Spleen (tissue), 7 donors: ENCODE data around the gene BCLAF1.

Source experiments
- CTCF ChIP-seq, 11 experiments: fragments of 200-600 bp in 7 of 11; fragments of 450-650 bp in 4 of 11; sonication (generic) in 4 of 11; IDR thresholded peaks in 8 of 11; conservative IDR thresholded peaks in 3 of 11; 1 replicate in 7 of 11; 2 replicates in 4 of 11; pipeline versions ENCODE4 v1.4.0 to v1.8.0; 2016 to 2021; ENCODE audit warnings: antibody characterized with exemption in 11 of 11, inconsistent platforms in 4 of 11, mild to moderate bottlenecking in 1 of 11
- POLR2A ChIP-seq, 3 donors: fragments of 450-650 bp; IDR thresholded peaks; one replicate each; pipeline ENCODE4 v1.5.1; 2017; ENCODE audit warnings: antibody characterized with exemption in 3 of 3, mild to moderate bottlenecking in 1 of 3
- donor health status: DM: no; HTN: no; CAD: no; lungs with moderate emphysema.
- donor health status: DM: no; HTN: no; CAD: no.
- donor health status: DM: no; HTN: no; CAD: no.

- TF ChIP-seq POLR2A (IDR thresholded peaks at IDR 0.05) (no peak), CTCF (IDR thresholded peaks at IDR 0.05 in 8 of 11, conservative IDR thresholded peaks at IDR 0.05 in 3 of 11) (peak; percentile 56 to 77 (median 71))
Observed at GRCh38 chr6:136317021-136317694, 27.5 kb upstream of the BCLAF1 start.
